OCI-LY1 (cell line): ENCODE data around the gene GALNT10.

Source experiments
- H2AFZ ChIP-seq: fragments of 200-600 bp; sonication (generic), shearing (Covaris generic); 2 replicates; pipeline ENCODE4 v1.6.0; 2014; ENCODE audit warnings: antibody characterized with exemption, mild to moderate bottlenecking, low read length
- H3F3A ChIP-seq: fragments of 200-600 bp; sonication (generic), shearing (Covaris generic); 2 replicates; pipeline ENCODE4 v1.6.0; 2014; ENCODE audit warnings: mild to moderate bottlenecking, antibody characterized with exemption, low read length, moderate library complexity; ENCODE audit not compliant: insufficient read depth
- H3K27ac ChIP-seq: fragments of 200-600 bp; sonication (generic); 2 replicates; pipeline ENCODE4 v1.5.1; 2014; ENCODE audit warnings: low read length, mixed run types, mild to moderate bottlenecking, low read depth; ENCODE audit not compliant: poor library complexity, severe bottlenecking
- H3K27me3 ChIP-seq: fragments of 200-600 bp; sonication (generic); 2 replicates; pipeline ENCODE4 v1.6.0; 2014; ENCODE audit warnings: antibody characterized with exemption, mild to moderate bottlenecking, low read length, moderate library complexity; ENCODE audit not compliant: insufficient read depth
- H3K36me3 ChIP-seq: fragments of 200-600 bp; sonication (generic); 2 replicates; pipeline ENCODE4 v1.6.1; 2014; ENCODE audit warnings: mild to moderate bottlenecking, antibody characterized with exemption, low read length, moderate library complexity, mixed read lengths; ENCODE audit not compliant: insufficient read depth
- H3K4me1 ChIP-seq: fragments of 200-600 bp; sonication (generic); 2 replicates; pipeline ENCODE4 v1.5.1; 2014; ENCODE audit warnings: mild to moderate bottlenecking, low read length, moderate library complexity; ENCODE audit not compliant: insufficient read depth, severe bottlenecking
- H3K4me2 ChIP-seq: fragments of 200-600 bp; sonication (generic), shearing (Covaris generic); 2 replicates; pipeline ENCODE4 v1.6.1; 2014; ENCODE audit warnings: low read length
- H3K4me3 ChIP-seq: fragments of 200-600 bp; sonication (generic); 2 replicates; pipeline ENCODE4 v1.5.1; 2014; ENCODE audit warnings: low read length, low read depth, mild to moderate bottlenecking, mixed read lengths; ENCODE audit not compliant: poor library complexity, severe bottlenecking
- H3K79me2 ChIP-seq: fragments of 200-600 bp; shearing (Covaris generic); 2 replicates; pipeline ENCODE4 v1.6.1; 2016; ENCODE audit warnings: mixed run types, low read length, mixed read lengths; ENCODE audit not compliant: insufficient read depth
- H3K9ac ChIP-seq: fragments of 200-600 bp; sonication (generic), shearing (Covaris generic); 2 replicates; pipeline ENCODE4 v1.6.1; 2014; ENCODE audit warnings: mild to moderate bottlenecking, low read length, mixed read lengths
- H3K9me2 ChIP-seq: fragments of 200-600 bp; sonication (generic), shearing (Covaris generic); 2 replicates; pipeline ENCODE4 v1.6.1; 2014; ENCODE audit warnings: low read depth, mild to moderate bottlenecking, low read length, mixed read lengths
- H3K9me3 ChIP-seq: fragments of 200-600 bp; shearing (Covaris generic); 2 replicates; pipeline ENCODE4 v1.6.1; 2014; ENCODE audit warnings: low read length, mixed read lengths
- H4K20me1 ChIP-seq: fragments of 200-600 bp; sonication (generic), shearing (Covaris generic); 2 replicates; pipeline ENCODE4 v1.6.0; 2016; ENCODE audit warnings: mild to moderate bottlenecking, low read length; ENCODE audit not compliant: insufficient read depth
- EZH2 ChIP-seq: fragments of 200-600 bp; sonication (generic), shearing (Covaris generic); IDR thresholded peaks from 2 replicates; pipeline ENCODE4 v1.8.0; 2017; ENCODE audit warnings: borderline replicate concordance, mixed run types, mild to moderate bottlenecking, antibody characterized with exemption, low read length, moderate library complexity, mixed read lengths
- TF ChIP-seq, protein P1 (sequence below): fragments of 200-600 bp; sonication (generic), shearing (Covaris generic); IDR thresholded peaks from 2 replicates; pipeline ENCODE4 v1.5.1; 2017; ENCODE audit warnings: mild to moderate bottlenecking, antibody characterized with exemption, low read length, moderate library complexity, mixed read lengths

GALNT10 gene

GRCh38 chr5:154193283-154193682 is 2.8 kb downstream of the GALNT10 start:
- H3K9me2 ChIP-seq: no peaks in the 10 kb centered on the region
- H3K36me3 ChIP-seq: no peaks in the 10 kb centered on the region
- no peak overlapping the region for H3K27ac ChIP-seq
- TF ChIP-seq EZH2: no peak
- TF ChIP-seq, protein P1, sequence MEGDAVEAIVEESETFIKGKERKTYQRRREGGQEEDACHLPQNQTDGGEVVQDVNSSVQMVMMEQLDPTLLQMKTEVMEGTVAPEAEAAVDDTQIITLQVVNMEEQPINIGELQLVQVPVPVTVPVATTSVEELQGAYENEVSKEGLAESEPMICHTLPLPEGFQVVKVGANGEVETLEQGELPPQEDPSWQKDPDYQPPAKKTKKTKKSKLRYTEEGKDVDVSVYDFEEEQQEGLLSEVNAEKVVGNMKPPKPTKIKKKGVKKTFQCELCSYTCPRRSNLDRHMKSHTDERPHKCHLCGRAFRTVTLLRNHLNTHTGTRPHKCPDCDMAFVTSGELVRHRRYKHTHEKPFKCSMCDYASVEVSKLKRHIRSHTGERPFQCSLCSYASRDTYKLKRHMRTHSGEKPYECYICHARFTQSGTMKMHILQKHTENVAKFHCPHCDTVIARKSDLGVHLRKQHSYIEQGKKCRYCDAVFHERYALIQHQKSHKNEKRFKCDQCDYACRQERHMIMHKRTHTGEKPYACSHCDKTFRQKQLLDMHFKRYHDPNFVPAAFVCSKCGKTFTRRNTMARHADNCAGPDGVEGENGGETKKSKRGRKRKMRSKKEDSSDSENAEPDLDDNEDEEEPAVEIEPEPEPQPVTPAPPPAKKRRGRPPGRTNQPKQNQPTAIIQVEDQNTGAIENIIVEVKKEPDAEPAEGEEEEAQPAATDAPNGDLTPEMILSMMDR: no peak
- H4K20me1 ChIP-seq: no peaks in the 10 kb centered on the region
- H3K4me2 ChIP-seq: no peak overlapping the region
- H3K4me1 ChIP-seq: peaks cover 19% of the 10 kb centered on the region
- no peaks in the 10 kb centered on the region for H3F3A ChIP-seq
- no peaks in the 10 kb centered on the region for H3K79me2 ChIP-seq
- H3K9ac ChIP-seq: no peak overlapping the region
- H3K4me3 ChIP-seq: no peak overlapping the region
- H3K27me3 ChIP-seq: no peaks in the 10 kb centered on the region; the same call in 1 of the 2 replicates
- no peak overlapping the region for H2AFZ ChIP-seq
- no peaks in the 10 kb centered on the region for H3K9me3 ChIP-seq

- Histone ChIP-seq H3K9me2 (no peaks in the 10 kb centered on the region), H3K27ac (no peak overlapping the region), H3K9me3 (no peaks in the 10 kb centered on the region), H3K27me3 (no peaks in the 10 kb centered on the region; the same call in 1 of the 2 replicates), H3F3A (no peaks in the 10 kb centered on the region), H3K4me1 (peaks cover 19% of the 10 kb centered on the region), H3K9ac (no peak overlapping the region), H3K4me2 (no peak overlapping the region), H3K4me3 (no peak overlapping the region), H3K36me3 (no peaks in the 10 kb centered on the region), H2AFZ (no peak overlapping the region), H3K79me2 (no peaks in the 10 kb centered on the region), H4K20me1 (no peaks in the 10 kb centered on the region)
- TF ChIP-seq, protein P1: no peak
- TF ChIP-seq EZH2: no peak
These were observed 3.2 kb downstream of the GALNT10 start for GRCh38 chr5:154193701-154194121.

- Histone ChIP-seq H3K4me2 (no peak overlapping the region), H3K27ac (no peak overlapping the region), H3K36me3 (no peaks in the 10 kb centered on the region), H3K9me3 (no peaks in the 10 kb centered on the region), H4K20me1 (no peaks in the 10 kb centered on the region), H2AFZ (no peak overlapping the region), H3K9me2 (no peaks in the 10 kb centered on the region), H3K4me1 (peaks cover 14% of the 10 kb centered on the region), H3K9ac (no peak overlapping the region), H3K27me3 (no peaks in the 10 kb centered on the region; the same call in 1 of the 2 replicates), H3F3A (no peaks in the 10 kb centered on the region), H3K79me2 (no peaks in the 10 kb centered on the region), H3K4me3 (no peak overlapping the region)
- TF ChIP-seq, protein P1: no peak
These were observed 4.1 kb downstream of the GALNT10 start for GRCh38 chr5:154194345-154195329.
